NCI-H2227 (cell line): ENCODE data around the gene SYPL2.
"Not testable (repeated sequence)": the region's sequence is repeated elsewhere in the genome, so short reads cannot be mapped to it uniquely, and the experiment has no call there.

ENCODE experiments used
- DNase-seq: peaks from one replicate; lab custom pipeline; 2025; ENCODE audit not compliant: unreplicated experiment; lab: John Stamatoyannopoulos, UW

SYPL2 gene

DNA sequence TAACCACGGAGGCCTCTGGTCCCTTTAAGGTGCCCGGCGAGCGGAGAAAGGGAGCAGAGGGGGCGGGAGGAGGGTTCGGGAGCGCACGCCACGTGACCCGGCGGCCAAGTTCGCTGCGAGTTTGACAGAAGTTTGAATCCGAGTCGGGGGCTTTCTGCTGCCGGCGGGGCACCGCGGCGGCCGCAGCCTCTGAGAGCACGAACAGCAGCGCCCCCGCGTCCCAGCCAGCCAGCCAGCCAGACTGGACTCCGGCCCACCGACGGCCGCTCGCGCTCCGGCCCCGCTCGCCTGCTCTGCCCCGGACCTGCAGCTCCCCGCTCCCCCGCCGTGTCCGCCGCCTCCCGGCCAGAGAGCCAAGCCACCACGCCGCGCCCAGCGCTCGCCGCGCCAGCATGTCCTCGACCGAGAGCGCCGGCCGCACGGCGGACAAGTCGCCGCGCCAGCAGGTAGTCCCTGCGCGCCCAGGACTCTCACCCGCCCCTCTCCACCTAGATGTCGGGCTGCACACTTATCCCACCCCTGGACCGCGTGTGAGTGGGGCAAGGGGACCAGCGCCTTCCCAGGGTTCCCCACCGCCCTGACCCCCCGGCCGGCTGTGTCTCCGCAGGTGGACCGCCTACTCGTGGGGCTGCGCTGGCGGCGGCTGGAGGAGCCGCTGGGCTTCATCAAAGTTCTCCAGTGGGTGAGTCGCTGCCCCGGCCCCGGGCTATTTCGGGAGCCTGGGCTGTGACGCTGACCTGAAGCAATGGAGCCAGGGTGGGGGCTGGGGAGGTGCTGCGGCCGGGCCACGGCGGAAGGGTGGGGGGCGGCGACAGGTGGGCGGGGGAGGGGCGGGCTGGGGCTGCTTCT, at the start of gene SYPL2:
Gene SYPL2, plus strand, starts transcription at position 95 of the 849 bp plus-strand sequence. Its CDS starts 298 bp downstream, at position 393.
- DNase-seq = no peak

GRCh38 chr1:109423498-109423897, 42.8 kb upstream of the SYPL2 start:
- DNase-seq = no peak

- peak; percentile 55 for DNase-seq
These were observed 40.7 kb upstream of the SYPL2 start for GRCh38 chr1:109425391-109426280.

DNA sequence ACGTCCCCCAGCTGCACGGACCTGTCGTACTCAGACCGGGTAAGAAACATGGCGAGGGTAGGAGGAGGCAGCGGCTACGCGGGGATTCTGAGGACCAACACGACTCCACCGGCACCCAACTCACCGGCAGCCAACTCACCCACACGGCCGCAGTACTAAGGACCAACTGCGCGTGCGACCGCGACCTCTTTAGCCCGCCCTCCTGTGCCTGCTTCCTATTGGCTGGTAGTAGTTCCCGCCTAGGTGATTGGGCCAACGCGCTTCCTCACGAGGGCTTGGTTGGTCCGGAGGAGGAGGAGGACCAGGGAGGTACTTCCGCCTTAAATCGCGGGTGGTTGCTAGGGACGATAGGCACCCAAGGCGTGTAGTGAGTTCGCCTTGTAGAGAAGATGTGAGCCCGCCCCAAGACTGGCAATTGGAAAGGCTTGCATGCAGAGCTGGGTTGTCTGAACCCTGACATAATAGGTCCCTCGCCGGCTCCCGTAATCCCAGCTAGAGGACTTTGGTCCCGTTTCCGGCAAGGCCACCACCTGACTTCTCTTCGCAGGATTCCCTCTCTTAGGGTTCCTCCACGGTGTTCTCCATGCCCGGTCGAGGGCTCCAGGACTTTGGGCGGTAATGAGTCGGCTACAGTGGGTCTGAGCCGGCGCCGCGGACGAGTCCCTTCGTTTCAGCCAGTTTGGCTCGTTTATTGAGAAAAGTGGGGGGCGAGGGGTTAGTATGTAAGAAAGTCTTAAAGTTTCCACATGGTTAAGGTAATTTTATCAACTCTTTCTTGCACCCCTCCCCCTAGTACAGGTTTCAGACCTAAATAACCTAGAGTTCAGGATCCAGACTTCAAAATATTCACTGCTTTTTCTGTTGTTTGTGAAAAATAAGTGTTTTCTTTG, 39.8 kb upstream of the SYPL2 start, which contains the start of gene PSMA5:
Gene PSMA5, minus strand, starts transcription at position 168 of the 890 bp plus-strand sequence. Its CDS starts 118 bp downstream, at position 50.
- DNase-seq = peak; percentile 98

DNA sequence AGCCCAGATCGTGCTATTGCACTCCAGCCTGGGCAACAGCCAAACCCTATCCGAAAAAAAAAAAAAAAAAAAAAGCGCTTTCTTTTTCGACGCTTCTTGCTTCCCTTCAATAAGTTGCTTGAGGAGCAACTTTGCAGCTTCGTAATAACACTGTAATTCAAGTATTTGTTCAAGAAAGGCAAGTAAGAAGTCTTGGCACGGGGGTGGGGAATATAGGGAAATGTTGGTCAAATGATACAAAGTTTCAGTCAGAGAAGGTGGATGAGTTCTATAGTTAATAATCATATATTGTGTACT, 39.2 kb upstream of the SYPL2 start:
- peak; percentile 38 for DNase-seq

GRCh38 chr1:109432336-109432735, 34.0 kb upstream of the SYPL2 start:
- no peak for DNase-seq

DNA sequence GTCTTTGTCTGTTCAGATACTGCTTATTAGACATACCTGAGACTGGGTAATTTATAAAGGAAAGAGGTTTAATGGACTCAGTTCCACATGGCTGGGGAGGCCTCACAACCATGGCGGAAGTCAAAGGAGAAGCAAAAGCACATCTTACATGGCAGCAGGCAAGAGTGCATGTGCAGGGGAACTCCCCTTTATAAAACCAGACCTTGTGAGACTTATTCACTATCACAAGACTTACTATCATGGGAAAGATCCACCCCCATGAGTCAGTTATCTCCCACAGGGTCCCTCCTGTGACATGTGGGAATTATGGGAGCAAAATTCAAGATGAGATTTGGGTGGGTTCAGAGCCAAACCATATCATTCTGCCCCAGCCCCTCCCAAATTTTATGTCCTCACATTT, 33.0 kb upstream of the SYPL2 start:
- DNase-seq = no peak

DNA sequence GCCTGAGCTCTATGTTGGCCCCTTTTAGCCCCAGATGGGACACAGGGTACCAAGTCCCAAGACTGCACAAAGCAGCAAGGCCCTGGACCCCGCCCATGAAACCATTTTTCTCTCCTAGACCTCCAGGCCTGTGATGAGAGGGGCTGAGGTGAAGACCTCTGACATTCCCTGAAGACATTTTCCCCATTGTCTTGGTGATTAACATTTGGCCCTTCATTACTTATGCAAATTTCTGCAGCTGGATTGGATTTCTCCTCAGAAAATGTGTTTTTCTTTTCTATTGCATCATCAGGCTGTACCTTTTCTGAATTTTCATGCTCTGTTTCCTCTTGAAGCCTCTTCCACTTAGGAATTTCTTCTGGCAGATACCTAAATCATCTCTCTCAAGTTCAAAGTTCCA, 31.9 kb upstream of the SYPL2 start:
- no peak for DNase-seq

- no peak for DNase-seq
These were observed 27.5 kb upstream of the SYPL2 start for GRCh38 chr1:109438798-109439297.

DNA sequence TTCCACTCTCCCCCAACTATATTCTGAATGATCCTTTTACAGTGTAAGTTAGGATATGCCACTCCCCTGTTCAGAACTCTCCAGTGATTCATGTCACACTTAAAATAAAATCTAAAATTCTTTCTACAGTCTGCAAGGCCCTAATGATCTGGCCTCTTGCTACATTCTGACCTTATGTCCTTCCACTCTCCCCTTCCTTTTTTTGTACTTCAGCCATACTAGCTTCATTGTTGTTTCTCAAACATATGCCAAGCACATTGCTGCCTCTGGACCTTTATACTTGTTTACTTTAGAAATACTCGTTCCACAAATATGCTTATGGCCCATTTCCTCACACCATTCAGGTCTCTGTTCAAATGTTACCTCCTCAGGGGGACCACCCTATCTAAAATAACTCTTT, 25.3 kb upstream of the SYPL2 start:
- no peak for DNase-seq

GRCh38 chr1:109443476-109443875, 22.9 kb upstream of the SYPL2 start:
- no peak for DNase-seq

- DNase-seq = no peak
These were observed 22.0 kb upstream of the SYPL2 start for GRCh38 chr1:109444346-109444745.

DNA sequence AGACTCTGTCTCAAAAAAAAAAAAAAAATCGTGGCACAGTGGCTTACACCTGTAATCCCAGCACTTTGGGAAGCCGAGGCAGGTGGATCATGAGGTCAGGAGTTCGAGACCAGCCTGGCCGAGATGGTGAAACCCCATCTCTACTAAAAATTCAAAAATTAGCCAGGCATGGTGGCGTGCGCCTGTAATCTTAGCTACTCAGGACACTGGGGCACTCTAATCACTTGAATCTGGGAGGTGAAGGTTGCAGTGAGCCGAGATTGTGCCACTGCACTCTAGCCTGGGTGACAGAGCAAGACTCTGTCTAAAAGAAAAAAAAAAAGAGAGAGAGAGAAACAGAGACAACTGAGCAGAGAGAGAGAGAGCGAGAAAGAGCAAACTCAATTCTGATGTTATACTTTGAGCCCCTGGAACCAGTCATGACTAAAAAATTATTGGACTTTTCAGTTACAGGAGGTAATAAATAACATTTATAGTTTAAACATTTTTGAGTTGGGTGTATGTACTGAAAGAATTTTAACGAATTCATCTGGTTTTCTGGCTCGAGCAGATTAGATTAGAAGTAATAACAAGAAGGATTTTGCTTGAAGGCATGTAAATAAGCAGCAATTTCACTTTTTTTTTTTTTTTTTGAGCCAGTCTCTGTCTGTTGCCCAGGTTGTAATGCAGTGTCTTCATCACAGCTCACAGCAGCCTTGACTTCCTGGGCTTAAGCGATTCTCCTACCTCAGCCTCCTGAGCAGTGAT, 20.2 kb upstream of the SYPL2 start:
- not testable (repeated sequence) for DNase-seq

DNA sequence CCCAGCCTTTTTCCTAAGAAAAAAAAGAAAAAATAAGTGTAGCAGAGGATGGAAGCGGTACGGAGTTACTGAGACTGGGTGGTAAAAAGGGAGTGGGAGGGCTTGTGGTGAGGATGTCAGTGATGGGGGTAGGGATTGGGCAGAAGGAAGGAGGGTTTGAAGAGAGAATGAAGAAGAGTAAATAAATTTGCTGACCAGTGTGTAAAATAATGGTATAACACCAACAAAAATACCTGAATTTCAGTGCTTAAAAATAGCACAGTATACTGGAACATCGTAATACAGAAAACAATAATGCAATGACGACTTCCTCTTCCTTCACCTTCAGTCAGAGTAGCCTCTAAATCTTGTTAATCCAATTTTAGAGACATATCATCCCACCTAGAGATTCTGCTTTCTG, 18.8 kb upstream of the SYPL2 start:
- DNase-seq = no peak

- DNase-seq = no peak
These were observed 11.7 kb upstream of the SYPL2 start for GRCh38 chr1:109454497-109455133.

DNA sequence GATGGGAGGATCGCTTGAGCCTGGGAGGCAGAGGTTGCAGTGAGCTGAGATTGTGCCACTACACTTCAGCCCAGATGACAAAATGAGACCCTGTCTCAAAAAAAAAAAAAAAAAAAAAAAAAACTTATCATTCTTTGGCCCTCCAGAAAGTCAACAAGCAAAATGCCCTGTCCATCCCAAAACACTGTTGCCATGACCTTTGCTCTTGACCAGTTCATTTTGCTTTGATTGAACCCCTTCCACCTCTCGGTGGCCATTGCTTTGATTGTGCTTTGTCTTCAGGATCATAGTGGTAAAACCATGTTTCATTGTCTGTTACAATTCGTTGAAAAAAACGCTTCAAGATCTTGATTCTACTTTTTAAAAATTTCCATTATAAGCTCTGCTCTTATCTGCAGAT, 8.5 kb upstream of the SYPL2 start:
- DNase-seq = no peak

GRCh38 chr1:109466125-109466451, 258 bp upstream of the SYPL2 start:
- DNase-seq = no peak

DNA sequence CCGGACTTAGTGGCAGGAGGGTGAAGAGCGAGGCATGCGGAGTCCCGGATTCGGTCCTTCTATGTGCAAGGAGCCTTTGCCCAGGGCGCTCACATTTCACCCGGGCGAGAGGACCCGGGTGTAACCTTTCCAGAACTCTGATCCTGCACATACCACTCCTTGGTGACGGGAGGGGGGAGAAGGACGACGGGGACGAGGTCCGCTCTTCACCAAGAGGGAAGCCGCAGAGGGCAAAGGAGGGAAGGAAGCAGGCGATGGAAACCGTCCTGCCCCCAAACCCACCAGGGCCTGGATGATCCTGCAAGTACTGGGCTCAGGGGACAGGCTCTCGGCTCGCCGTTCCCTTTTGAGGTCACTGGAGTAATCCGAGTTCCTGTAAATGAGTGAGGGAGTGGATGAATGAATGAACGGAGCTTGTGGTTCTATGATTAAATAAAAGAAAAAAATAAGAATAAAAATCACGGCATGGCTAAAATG, 993 bp downstream of the SYPL2 start:
- DNase-seq = no peak

DNA sequence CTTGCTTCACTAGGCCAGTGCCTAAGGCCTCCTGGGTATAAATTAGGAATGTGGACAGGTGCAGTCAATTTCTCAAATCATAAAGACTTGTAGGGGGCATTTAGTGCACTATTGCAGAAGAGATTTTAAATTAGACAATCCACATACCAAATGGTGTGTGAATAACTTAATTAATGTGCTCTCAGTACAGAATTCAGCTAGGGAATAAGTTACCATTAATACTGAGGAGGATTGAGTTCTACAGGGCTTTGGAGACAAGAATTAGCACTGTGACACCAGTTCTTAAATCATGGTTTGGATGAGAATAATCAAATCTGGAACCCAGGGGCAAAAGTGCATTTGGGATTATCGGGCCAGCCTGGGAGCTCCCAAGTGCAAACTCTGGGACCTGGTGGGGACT, 1.7 kb downstream of the SYPL2 start:
- DNase-seq = no peak

GRCh38 chr1:109468903-109469302, 2.6 kb downstream of the SYPL2 start:
- DNase-seq = no peak
